NCI-H2107 treated with DMSO at 0.1 percent for 48 hours (cell line): ENCODE results near the gene EVPL.
"Not testable (repeated sequence)": the region's sequence is repeated elsewhere in the genome, so short reads cannot be mapped to it uniquely, and the experiment has no call there.

Experiments
- DNase-seq: peaks from one replicate; lab custom pipeline; 2025; ENCODE audit not compliant: unreplicated experiment; lab: John Stamatoyannopoulos, UW

Gene EVPL

DNA sequence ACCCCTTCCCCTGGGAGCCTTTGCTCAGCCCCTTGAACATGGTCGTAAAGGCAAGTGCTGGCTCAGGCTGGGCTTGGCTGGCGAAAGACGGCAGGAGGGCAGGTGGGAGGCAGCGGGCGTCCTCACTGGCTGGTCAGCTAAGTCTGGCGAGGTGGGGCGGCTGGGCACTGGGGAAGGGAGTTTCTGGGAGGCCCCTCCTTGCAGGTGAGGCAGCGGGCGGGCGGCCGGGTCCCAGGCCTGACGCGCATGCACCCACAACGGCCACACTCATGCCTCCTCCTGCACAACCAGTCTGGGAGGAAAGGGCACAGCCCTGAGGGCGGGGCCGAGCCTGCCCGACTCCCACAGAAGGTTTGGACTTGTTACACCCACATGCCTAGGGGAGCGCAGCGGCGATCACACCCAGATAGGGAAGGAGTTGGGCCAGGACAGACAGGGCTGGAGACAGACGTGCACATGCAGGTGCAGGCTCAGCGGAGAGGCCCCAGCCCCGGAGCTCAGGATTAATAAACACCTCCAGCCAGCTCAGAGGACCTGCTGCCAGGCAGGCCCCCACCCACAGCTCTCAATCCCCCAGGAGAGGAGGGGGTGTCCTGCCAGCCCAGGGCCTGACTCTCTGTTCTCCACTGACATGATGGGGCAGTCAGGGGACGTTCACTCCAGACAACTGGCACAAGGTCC is at the start of gene EVPL:
TSS of gene EVPL (minus strand) at position 148 of the 681 bp plus-strand sequence. CDS start at position 40, 108 bp downstream.
- no peak for DNase-seq

DNA sequence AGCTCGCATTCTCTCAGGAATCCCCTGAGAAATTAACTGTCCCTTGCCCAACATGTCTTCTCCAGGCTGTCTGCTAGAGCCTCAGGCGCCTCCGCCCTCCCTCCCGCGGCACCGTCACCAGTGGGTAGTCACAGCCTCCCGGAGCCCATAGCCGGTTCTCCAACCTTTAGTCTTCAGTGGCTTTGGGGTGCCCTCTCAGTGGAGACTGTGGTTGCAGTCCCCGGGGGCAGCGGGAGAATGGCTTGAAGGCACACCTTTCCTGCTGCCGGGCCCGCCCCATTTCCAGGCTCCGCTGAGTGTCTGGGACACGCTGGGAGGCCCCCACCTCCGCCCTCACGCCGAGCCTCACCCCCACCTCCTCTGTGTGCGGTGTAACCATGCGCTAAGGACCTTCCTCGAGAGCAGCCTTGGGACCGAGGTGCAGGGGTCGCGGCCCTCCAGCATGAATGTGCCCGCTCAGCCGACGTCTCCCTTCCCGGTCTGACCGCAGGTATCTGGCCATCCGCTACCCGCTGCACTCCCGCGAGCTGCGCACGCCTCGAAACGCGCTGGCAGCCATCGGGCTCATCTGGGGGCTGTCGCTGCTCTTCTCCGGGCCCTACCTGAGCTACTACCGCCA is 49.1 kb upstream of the EVPL start:
- DNase-seq: no peak

DNA sequence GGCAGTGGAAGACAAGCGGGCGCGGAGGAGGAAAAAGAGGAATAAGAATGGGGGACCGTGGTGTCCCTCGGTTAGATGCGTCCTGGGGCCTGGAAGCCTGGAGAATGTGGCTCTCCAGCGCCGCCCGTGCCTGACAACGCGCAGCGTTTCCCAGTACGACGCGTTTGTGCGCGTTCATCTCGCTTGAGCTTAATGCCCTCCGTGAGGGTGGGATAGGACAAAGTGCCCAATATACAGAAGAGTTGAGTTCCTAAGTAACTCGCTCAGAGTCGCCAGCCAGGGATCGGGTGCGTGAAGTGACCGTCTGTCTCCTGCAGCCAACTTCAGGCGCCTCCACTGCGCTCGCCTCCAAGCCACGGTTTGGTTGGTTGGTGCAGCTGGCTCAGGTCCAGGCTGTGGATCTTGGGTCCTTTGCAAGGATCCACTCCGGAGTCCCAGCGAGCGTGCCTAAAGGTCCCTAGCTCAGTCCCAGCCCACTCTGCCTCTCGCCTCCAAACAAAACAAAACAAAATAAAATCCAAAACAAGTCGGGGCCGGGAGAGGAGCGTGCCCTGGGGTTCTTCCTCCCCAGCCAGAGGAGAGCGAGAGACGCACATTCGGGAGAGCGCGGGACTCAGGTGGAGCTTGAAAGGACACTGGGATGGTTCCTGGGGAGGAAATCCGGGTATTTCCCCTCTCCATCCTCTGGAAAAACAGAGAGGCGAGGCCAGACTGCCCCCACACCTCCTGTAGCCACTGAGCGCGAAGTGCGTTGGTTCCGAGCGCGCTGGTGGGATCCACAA is 48.4 kb upstream of the EVPL start:
- DNase-seq: no peak

GRCh38 chr17:76074390-76075363 is 47.6 kb upstream of the EVPL start, which contains the start of gene GALR2:
GALR2 (plus strand) TSS chr17:76074781; CDS start chr17:76074884, 103 bp downstream.
- DNase-seq: no peak

- DNase-seq: peak; percentile 50
Measured at GRCh38 chr17:76072148-76072858, 45.2 kb upstream of the EVPL start, which contains the start of gene SRP68. SRP68 (minus strand) TSS chr17:76072517; CDS start chr17:76072491, 26 bp downstream.

DNA sequence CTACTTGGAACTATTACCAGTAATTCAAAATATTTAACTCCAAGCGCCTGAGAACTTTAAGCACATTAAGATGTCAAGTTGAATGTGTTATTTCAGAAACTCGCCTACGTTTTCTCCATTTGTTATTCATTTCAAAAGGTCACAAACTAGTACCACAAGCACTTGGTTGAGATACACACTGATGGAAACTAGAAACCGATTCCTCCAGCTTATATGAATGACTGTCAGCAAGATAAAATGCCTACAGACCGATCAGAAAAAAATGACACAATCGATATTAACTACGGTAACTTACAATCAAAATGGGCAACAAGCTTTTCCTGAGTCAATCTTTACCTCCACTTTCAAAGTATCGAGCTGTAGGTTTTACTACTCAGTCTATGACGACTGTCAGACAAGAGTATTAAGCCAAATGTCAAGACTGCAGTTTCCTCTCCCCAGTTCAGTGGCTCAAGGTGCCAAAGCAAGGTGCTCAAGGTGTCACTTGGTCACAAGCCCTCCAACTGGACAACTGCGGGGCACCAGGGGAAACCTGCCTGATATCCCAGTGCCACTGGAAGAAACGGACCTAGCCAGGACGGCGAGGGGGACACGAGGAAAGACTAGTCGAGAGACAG is 44.5 kb upstream of the EVPL start:
- DNase-seq: no peak

DNA sequence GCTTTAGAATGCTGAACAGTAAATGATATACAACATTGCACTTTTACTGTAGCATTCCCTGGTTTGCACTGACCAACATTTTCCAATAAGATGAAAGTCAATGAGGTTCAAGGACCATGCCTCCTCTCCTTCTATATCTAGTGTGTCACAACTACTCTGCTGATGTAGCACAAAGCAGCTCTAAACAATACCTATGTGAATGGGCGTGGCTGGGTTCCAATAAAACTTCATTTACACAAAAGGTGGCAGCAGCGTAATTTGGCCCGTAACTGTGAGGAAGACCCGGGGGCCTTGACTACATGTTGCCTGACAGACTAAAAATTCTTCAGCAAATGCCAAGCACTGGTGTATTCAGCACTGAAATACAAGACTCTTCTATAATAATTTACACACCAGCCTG is 38.7 kb upstream of the EVPL start:
- DNase-seq: no peak

DNA sequence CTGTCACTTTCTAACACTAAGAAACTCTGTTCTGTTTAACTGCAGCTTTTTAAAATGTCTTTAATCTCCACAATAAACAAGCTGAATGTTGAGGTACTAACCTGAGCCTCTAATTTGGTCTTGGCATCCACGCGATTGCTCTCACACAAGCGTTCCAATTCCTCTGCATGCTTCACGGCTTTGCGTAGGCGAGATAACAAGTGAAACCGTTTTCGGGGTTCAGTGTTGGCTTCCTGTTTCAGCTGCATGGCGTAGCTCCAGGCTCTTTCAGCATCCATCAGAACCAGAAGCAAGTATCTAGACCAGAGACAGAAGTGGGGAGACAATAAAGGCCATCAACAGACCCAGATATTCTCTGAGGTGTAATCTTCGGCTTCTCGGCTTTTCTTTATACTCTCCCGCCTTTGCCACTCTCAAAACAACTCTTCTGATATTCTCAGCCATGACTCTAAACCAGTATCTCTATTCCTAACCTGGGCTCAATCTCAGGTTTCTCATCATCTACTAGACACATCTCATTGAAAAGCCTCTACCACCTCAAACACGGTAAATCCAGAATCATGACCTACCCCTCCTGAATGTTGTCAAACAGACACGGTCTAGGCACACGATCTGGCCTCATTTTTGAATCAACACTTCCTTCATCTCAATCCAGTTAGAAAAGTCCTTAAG is 36.9 kb upstream of the EVPL start:
- no peak for DNase-seq

DNA sequence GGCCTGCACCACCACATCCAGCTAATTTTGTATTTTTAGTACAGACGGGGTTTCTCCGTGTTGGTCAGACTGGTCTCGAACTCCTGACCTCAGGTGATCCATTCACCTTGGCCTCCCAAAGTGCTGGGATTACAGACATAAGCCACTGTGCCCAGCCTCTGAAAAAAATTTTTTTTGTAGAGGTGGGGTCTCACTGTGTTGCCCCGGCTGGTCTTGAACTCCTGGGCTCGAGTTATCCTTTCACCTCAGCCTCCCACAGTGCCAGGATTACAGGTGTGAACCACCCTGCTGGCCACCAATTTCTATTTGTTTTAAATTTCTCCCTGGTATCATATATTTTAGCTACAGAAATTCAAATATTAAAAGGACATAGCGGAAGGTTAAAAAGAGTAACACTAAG is 31.2 kb upstream of the EVPL start:
- not testable (repeated sequence) for DNase-seq

GRCh38 chr17:76056882-76057281 is 29.8 kb upstream of the EVPL start:
- no peak for DNase-seq

GRCh38 chr17:76054112-76054476 is 27.0 kb upstream of the EVPL start:
- no peak for DNase-seq

GRCh38 chr17:76053246-76054111 is 26.4 kb upstream of the EVPL start:
- no peak for DNase-seq

DNA sequence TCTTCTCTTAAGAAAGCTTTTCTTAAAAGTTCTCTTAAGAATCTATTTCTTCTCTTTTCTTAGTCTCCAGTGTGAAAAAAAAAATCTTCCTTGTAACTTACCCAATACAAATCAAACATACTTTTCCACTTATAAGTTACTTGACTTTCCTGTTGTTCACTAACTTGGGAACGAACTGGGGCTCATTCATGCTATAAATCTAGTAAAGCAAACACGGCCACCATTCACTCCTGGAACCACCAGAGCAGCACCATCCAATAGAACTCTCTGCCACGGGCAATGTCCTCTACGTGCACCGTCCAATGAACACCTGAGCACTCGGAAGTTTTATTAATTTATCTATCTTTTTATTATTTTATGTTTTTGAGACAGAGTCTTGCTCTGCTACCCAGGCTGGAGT is 24.5 kb upstream of the EVPL start:
- no peak for DNase-seq

DNA sequence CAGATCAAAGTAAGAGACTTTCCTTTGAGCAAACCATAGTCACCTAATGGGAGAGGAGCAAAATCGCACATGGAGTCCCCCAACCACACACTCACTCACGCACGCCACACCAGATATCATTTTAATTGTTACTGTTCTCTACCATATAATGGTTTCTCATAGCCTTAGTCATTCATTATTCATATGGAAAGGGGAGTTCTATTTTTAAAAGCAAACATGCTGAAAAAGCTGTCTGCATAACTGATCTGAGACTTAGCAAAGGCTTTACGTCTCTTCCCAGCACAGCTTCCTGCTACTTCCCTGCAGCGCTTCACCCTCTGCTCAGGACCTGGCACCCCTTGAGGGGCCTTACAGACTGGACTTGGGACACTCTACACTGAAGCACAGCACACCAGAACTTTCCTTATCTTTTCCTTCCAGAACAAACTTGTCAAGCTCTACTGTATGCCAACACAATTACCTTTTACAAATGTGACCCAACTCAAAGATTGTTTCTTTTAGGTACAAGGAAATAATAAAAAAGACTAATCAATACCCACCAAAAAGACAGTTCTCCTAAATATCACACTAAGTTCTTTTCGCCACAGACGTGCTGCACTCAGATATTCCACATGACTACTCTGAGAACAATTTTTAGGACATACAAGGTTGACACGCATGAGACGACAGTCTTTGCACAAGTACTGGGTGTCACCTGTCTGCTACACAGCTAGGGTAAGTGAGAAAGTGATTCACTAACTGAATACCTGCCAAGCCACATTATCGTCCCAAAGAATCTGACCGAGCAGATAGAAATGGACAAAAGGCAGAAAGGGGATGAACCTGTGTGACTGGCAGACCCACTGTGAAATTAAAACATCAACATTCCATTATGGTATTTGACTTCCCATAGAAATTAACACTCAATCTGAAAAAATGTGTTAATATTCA is 23.7 kb upstream of the EVPL start:
- no peak for DNase-seq

GRCh38 chr17:76049836-76050537 is 22.9 kb upstream of the EVPL start:
- DNase-seq: peak; percentile 95

GRCh38 chr17:76049239-76049638 is 22.1 kb upstream of the EVPL start:
- no peak for DNase-seq
